RWPE2 (cell line): ENCODE results near the gene FTO.

Source experiments
- ATAC-seq: fragments of 200-7000 bp; cut with Tn5 transposase; 3 replicates; pipeline ENCODE4 v1.9.1; 2021; ENCODE audit warnings: low read depth
- DNase-seq: peaks from one replicate; pipeline ENCODE4 v3.0.0-alpha.2; 2020; ENCODE audit warnings: low spot score
- H3K27ac ChIP-seq: fragments of 450-650 bp; 2 replicates; pipeline ENCODE4 v1.5.1; 2017; ENCODE audit warnings: mild to moderate bottlenecking; ENCODE audit not compliant: poor library complexity, severe bottlenecking
- H3K27me3 ChIP-seq: fragments of 250-450 bp; sonication (Bioruptor Pico); 2 replicates; pipeline ENCODE4 v1.5.1; 2021; ENCODE audit warnings: mild to moderate bottlenecking, moderate library complexity; ENCODE audit not compliant: insufficient read depth, poor library complexity, severe bottlenecking
- H3K36me3 ChIP-seq: fragments of 250-450 bp; sonication (Bioruptor Pico); 2 replicates; pipeline ENCODE4 v1.5.1; 2020; ENCODE audit warnings: low read depth, mild to moderate bottlenecking, moderate library complexity
- H3K4me1 ChIP-seq: fragments of 250-450 bp; sonication (Bioruptor Pico); 2 replicates; pipeline ENCODE4 v1.5.1; 2021; ENCODE audit warnings: mild to moderate bottlenecking, moderate library complexity; ENCODE audit not compliant: insufficient read depth, poor library complexity, severe bottlenecking
- H3K4me3 ChIP-seq: fragments of 250-450 bp; sonication (Bioruptor Pico); 2 replicates; pipeline ENCODE4 v1.5.1; 2021; ENCODE audit warnings: mild to moderate bottlenecking, moderate library complexity; ENCODE audit not compliant: severe bottlenecking
- H3K9me3 ChIP-seq: fragments of 250-450 bp; sonication (Bioruptor Pico); 2 replicates; pipeline ENCODE4 v1.5.1; 2021; ENCODE audit warnings: mild to moderate bottlenecking, moderate library complexity; ENCODE audit not compliant: severe bottlenecking
- CTCF ChIP-seq: fragments of 450-650 bp; IDR thresholded peaks from one replicate; pipeline ENCODE4 v1.5.1; 2017; ENCODE audit warnings: mild to moderate bottlenecking, moderate library complexity; ENCODE audit not compliant: poor library complexity, severe bottlenecking

The FTO gene

DNA sequence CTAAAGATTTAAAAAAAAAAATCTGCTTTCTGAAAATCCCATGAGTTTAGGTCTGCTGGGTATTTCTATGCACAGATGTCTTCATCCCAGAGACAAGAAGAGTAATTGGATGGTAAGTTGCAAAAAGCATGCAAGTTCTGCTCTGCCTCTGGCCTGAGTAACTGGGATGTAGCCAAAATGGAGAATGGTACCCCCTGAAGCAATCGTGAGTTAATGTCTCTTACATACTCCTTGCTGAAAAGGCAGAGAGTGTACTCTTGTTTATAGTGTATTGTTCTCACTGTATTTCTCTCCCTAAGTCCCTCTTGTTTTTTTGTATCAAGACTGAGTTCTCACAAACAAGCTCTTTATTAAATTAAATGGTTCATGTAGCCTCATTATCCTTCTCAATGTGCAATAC lies 323.6 kb downstream of the FTO start:
- DNase-seq (no peak), ATAC-seq (no peak)
- H3K36me3 ChIP-seq, result no peaks in the 10 kb centered on the region; the same call in 1 of the 2 replicates
- no peaks in the 10 kb centered on the region for H3K27me3 ChIP-seq
- H3K4me3 ChIP-seq, result no peak overlapping the region
- H3K9me3 ChIP-seq, result peaks cover 6% of the 10 kb centered on the region
- H3K27ac ChIP-seq, result peak overlapping the region; percentile 67
- no peak for TF ChIP-seq CTCF
- H3K4me1 ChIP-seq, result peaks cover 20% of the 10 kb centered on the region

DNA sequence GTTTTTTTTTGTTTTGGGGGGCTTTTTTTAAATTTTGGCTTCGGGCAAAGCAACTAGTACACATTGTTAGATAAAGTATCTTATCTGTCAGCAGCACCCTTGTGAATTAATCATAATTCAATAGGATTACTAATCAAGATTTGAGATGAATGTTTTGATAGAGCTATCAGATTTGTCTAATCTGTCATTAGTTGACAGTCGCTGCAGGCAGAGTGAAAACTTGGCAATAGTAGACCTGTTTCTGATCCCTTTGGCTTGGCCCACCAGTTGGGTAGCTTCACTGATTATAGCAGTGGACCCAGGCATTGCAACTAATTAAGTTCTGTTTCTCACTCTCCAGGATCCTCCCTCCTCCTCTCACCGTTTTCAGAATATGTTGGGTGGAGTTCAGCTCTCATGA lies 324.0 kb downstream of the FTO start:
- Histone ChIP-seq H3K27me3 (no peaks in the 10 kb centered on the region), H3K4me3 (no peak overlapping the region), H3K36me3 (no peaks in the 10 kb centered on the region; the same call in 1 of the 2 replicates), H3K27ac (peak overlapping the region; percentile 67), H3K9me3 (peaks cover 6% of the 10 kb centered on the region), H3K4me1 (peaks cover 20% of the 10 kb centered on the region)
- DNase-seq (no peak), ATAC-seq (no peak)
- no peak for TF ChIP-seq CTCF

- DNase-seq (no peak), ATAC-seq (no peak)
- H3K36me3 ChIP-seq, result no peaks in the 10 kb centered on the region; the same call in 1 of the 2 replicates
- H3K4me3 ChIP-seq, result no peak overlapping the region
- peaks cover 23% of the 10 kb centered on the region for H3K4me1 ChIP-seq
- H3K9me3 ChIP-seq, result peaks cover 6% of the 10 kb centered on the region
- no peak for TF ChIP-seq CTCF
- no peaks in the 10 kb centered on the region for H3K27me3 ChIP-seq
- H3K27ac ChIP-seq, result peak overlapping the region; percentile 25
Observed at GRCh38 chr16:54030451-54030850, 326.5 kb downstream of the FTO start.

DNA sequence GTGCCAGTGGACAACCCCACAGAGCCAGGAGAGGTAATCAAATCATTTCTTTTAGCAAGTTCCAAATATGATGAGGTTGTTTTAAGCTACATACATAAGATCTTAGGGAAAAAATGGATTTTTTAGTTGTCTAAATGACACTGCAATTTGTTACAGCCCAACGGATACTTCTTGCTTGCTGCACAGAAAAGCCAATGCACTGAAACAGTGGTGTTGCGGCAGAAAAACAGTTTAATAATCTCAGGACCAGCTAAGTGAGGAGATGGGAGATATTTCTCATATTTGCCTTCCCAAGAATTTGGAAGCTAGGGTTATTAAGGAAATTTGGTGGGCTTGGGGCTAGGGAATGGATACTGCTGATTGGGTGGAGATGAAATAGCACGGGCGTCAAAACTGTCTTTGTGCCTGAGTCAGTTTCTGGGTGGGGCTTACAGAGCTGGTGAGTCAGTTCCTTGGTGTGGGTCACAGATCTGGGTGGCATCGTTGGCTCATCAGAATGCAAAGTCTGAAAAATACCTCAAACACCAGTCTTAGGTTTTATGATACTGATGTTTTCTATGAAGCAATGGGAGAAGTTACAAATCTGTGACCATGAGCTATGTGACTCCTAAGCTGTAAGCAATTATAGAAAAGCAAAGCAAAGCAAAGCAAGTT lies 327.3 kb downstream of the FTO start:
- H3K27ac ChIP-seq, result peak overlapping the region; percentile 25
- H3K9me3 ChIP-seq, result peaks cover 6% of the 10 kb centered on the region
- H3K36me3 ChIP-seq, result no peaks in the 10 kb centered on the region; the same call in 1 of the 2 replicates
- H3K4me3 ChIP-seq, result no peak overlapping the region
- DNase-seq, result no peak
- H3K27me3 ChIP-seq, result no peaks in the 10 kb centered on the region
- peaks cover 23% of the 10 kb centered on the region for H3K4me1 ChIP-seq
- no peak for TF ChIP-seq CTCF
- ATAC-seq, result peak; percentile 65

DNA sequence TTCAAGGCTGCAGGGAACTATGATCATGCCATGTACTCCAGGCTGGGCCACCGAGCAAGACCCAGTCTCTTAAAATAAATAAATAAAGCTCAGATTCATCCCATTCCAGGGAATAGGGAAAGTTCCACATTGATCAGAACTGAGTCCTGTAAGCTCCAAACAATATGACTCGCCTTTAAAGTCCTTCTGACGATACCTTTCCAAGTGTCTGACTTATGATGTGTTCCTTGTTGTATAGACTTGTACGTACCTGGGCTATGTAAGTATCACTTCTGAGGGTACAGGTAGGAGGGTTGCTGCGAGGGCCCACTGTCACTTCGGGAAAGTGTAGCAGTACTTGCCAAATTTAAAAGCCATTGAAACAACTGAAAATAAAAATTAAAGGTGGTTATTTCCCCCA lies 329.8 kb downstream of the FTO start:
- H3K27ac ChIP-seq, result no peak overlapping the region
- TF ChIP-seq CTCF, result no peak
- H3K27me3 ChIP-seq, result no peaks in the 10 kb centered on the region
- 0 out of 3 replicates have a peak, but pooled peaks have one; percentile 29 for ATAC-seq
- H3K36me3 ChIP-seq, result no peaks in the 10 kb centered on the region; the same call in 1 of the 2 replicates
- H3K4me3 ChIP-seq, result no peak overlapping the region
- no peak for DNase-seq
- H3K4me1 ChIP-seq, result peaks cover 7% of the 10 kb centered on the region
- H3K9me3 ChIP-seq, result peaks cover 6% of the 10 kb centered on the region
